Skeletal muscle satellite cell (primary cell): ENCODE results near the gene CDH23.

Experiments used
- H3K27me3 ChIP-seq: 2 replicates; pipeline ENCODE4 v1.7.0; 2013; ENCODE audit warnings: low read length; ENCODE audit not compliant: control insufficient read depth, insufficient read depth
- H3K36me3 ChIP-seq: 2 replicates; pipeline ENCODE4 v1.7.0; 2013; ENCODE audit warnings: mild to moderate bottlenecking, control low read depth, low read length; ENCODE audit not compliant: insufficient read depth
- H3K4me1 ChIP-seq: 2 replicates; pipeline ENCODE4 v1.7.0; 2013; ENCODE audit warnings: low read length; ENCODE audit not compliant: control insufficient read depth, insufficient read depth
- H3K4me2 ChIP-seq: 2 replicates; pipeline ENCODE4 v1.7.0; 2013; ENCODE audit warnings: mild to moderate bottlenecking, low read length
- H3K4me3 ChIP-seq: 2 replicates; pipeline ENCODE4 v1.7.0; 2013; ENCODE audit warnings: low read length
- H3K9ac ChIP-seq: 2 replicates; pipeline ENCODE4 v1.7.0; 2013; ENCODE audit warnings: mild to moderate bottlenecking, low read depth, low read length, moderate library complexity
- H3K9me3 ChIP-seq: replicated peaks from 2 replicates; pipeline ENCODE4 v1.7.0; 2013; ENCODE audit warnings: mild to moderate bottlenecking, control low read depth, low read length

Gene CDH23

DNA sequence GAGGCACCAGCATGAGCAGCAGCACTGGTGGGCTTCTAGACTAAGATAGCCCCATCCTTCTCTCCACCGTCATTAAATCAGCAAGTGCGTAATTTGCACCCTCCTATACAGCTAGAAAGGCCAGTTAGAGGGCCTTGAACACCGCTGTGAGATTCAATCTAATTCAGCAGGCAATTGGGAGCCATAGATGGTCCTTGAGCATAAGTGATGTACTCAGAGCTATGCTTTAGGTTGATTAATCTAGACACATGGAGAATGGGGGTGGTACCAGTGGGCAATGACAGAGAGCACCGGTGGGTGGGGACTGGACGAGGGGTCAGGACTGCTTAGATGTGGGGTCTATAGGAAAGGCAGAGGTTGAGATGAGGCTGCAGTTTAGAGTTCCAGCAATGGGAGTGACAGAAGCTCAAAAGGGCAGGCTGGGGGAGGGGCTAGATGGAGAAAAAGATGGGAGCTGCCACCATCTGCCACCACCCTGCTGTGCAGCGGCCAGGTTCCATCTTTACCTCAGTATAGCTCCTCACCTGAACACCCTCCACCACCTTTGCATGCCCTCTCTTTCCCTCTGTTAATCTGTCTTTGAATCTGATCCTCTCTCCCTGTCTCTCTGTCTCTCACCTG is 235.6 kb downstream of the CDH23 start:
- H3K4me3 ChIP-seq = no peak overlapping the region
- no peak overlapping the region for H3K4me2 ChIP-seq
- peaks cover 79% of the 10 kb centered on the region for H3K27me3 ChIP-seq
- no peaks in the 10 kb centered on the region for H3K36me3 ChIP-seq
- H3K9me3 ChIP-seq = no peaks in the 10 kb centered on the region
- no peak overlapping the region for H3K9ac ChIP-seq
- no peaks in the 10 kb centered on the region for H3K4me1 ChIP-seq

DNA sequence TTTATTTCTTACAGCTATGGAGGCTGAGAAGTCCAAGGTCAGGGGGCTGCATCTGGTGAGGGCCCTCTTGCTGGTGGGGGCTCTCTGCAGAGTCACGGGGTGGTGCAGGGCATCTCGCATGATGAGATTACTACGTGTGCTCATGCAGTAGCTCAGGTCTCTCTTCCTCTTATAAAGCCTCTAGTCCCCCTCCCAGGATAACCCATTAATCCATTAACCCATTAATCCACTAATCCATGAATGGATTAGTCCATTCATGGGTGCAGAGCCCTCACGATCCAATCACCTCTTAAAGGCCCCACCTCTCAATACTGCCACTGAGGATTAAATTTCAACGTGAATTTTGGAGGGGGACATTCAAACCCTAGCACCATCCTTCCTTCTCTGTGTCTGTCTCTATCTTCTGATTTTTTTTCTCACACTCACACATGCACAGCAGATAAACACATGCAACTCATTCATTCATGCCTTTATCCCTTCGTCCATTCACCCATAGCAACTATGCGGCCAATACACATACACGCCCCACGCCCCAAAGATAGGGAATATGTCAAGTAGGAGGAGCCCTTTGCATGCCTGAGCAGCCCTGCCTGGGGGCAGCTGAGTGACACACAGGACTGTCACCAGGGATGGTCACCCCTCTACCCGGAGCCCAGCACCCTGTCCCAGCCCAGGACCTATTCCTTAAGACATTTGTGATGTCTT is 236.3 kb downstream of the CDH23 start:
- Histone ChIP-seq H3K9me3 (no peaks in the 10 kb centered on the region), H3K4me3 (no peak overlapping the region), H3K27me3 (peaks cover 75% of the 10 kb centered on the region), H3K4me1 (no peaks in the 10 kb centered on the region), H3K36me3 (no peaks in the 10 kb centered on the region), H3K4me2 (no peak overlapping the region), H3K9ac (no peak overlapping the region)

DNA sequence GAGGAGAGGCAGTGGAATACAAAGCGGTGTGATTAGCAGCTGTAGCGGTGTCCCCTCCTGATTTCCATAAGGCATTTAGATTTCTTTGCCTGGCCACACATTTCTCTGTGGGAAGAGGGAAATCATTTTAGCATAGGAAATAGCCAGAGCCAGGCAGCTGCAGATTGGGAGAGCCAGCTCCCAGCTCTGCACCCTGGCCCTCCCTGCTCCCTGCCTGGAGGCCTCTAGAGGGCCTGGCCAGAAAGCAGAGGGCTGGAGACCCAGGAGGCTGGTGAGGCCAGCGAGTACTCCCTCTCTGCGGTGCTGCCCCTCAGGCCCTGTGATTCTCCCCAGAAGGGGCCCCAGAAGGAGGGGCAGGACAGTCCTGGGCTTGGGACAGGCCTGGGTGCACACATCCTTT is 237.2 kb downstream of the CDH23 start:
- no peaks in the 10 kb centered on the region for H3K4me1 ChIP-seq
- no peaks in the 10 kb centered on the region for H3K36me3 ChIP-seq
- H3K27me3 ChIP-seq = peaks cover 76% of the 10 kb centered on the region
- no peak overlapping the region for H3K9ac ChIP-seq
- H3K4me3 ChIP-seq = no peak overlapping the region
- no peak overlapping the region for H3K4me2 ChIP-seq
- H3K9me3 ChIP-seq = no peaks in the 10 kb centered on the region

DNA sequence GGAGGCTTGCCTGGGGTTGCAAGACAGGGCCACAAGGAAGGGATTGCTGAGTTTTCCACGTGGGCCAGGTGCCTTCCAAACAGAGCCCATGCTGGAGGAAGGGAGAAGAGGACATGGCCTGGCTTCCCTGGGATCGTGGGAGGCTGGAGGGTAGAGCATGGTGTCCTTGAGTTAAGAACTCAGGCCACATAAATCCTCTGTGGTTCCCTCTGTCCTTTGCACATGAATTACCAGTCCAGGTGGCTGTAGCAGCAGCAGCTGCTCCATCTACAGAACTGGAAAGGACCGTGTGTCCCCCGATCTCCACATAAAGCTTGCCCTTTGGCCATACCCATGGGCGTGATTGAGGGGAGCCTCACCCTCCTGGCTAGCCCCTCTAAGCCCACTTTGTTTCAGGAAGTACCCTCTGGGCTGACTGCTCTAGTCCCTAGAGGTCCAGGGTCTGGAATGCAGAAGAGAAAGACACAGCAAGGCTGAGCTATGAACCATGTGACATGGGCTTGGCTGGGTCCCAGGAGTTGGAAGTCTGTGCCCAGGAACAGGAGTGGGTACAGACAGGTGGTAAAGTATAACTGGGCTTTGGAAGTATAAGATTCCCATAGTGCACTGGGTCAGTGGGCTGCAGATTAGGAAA is 237.9 kb downstream of the CDH23 start:
- peaks cover 76% of the 10 kb centered on the region for H3K27me3 ChIP-seq
- H3K9me3 ChIP-seq = no peaks in the 10 kb centered on the region
- no peak overlapping the region for H3K4me2 ChIP-seq
- H3K36me3 ChIP-seq = no peaks in the 10 kb centered on the region
- H3K9ac ChIP-seq = no peak overlapping the region
- H3K4me1 ChIP-seq = no peaks in the 10 kb centered on the region
- no peak overlapping the region for H3K4me3 ChIP-seq

DNA sequence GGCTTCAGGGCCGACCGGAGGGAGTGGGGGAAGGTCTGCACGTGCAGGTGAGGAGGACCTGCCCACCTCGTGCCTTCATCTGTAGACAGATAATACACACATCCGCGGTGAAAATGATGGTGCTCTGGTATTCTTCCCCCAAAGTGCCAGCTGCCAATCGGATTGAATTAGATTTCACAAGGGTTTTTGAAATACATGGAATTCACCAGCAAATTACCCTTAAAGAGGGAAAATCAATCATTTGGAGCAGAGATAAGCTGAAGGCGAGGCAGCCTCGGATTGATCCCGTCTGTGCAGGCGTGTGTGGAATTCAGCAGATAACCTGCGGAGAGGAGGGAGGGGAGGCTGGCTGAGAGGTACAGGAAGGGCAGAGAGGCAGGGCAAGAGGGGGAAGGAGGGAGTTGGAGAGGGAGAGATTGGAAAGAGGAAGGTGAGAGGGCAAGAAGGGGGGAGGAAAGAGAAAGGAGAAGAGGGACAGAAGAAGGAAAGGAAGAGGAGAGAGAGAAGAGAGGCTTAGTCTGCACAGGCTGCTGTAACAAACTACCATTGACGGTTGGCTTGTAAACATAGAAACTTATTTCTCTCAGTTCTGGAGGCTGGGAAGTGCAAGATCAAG is 238.6 kb downstream of the CDH23 start:
- Histone ChIP-seq H3K27me3 (peaks cover 80% of the 10 kb centered on the region), H3K4me1 (no peaks in the 10 kb centered on the region)

DNA sequence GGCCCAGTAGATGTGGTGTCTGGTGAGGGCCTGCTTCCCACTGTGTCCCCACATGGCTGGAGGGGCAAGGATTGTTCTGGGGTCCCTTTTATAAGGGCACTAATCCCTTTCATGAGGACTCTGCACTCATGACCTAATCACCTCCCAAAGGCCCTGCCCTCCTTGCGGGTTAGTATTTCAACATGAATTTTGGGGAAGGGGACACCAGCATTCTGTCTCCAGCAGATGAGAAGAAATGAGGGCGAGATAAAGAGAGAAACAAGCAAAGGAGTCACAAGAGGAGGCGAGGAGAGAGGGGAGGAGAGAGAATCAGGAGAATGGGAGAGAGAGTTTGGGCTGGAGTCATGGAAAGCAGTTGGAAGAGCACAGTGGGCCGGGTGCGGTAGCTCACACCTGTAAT is 239.1 kb downstream of the CDH23 start:
- Histone ChIP-seq H3K27me3 (peaks cover 77% of the 10 kb centered on the region), H3K4me1 (no peaks in the 10 kb centered on the region), H3K9ac (no peak overlapping the region)

More for the DNA sequence above, 238.6 kb downstream of the CDH23 start:
- Histone ChIP-seq H3K36me3 (no peaks in the 10 kb centered on the region), H3K9me3 (no peaks in the 10 kb centered on the region), H3K4me2 (no peak overlapping the region), H3K4me3 (no peak overlapping the region), H3K9ac (no peak overlapping the region)

DNA sequence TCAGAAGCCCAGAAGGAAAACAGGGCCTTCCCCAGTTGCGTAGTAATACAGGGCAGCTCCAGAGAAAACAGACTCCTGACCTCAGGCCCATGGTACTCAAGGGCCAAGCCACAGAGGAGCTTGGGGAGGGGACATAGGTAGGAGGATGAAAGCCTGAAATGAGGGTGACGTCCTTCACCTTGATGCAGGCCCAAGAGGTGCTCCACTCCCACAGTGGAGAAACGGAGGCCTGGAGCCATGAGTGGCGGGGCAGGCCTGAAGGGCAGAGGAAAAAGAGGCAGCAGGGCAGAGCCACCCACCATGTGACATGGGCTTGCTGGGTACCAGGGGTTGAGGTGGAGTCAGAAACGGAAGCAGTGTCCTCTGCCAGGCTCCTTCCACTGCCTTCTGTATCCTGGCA is 239.9 kb downstream of the CDH23 start:
- H3K4me1 ChIP-seq = no peaks in the 10 kb centered on the region
- no peaks in the 10 kb centered on the region for H3K9me3 ChIP-seq
- H3K36me3 ChIP-seq = no peaks in the 10 kb centered on the region
- H3K27me3 ChIP-seq = peaks cover 79% of the 10 kb centered on the region
- H3K4me2 ChIP-seq = no peak overlapping the region
- no peak overlapping the region for H3K9ac ChIP-seq
- H3K4me3 ChIP-seq = no peak overlapping the region

More for the DNA sequence above, 239.1 kb downstream of the CDH23 start:
- H3K4me3 ChIP-seq = no peak overlapping the region
- H3K36me3 ChIP-seq = no peaks in the 10 kb centered on the region
- no peaks in the 10 kb centered on the region for H3K9me3 ChIP-seq
- no peak overlapping the region for H3K4me2 ChIP-seq

DNA sequence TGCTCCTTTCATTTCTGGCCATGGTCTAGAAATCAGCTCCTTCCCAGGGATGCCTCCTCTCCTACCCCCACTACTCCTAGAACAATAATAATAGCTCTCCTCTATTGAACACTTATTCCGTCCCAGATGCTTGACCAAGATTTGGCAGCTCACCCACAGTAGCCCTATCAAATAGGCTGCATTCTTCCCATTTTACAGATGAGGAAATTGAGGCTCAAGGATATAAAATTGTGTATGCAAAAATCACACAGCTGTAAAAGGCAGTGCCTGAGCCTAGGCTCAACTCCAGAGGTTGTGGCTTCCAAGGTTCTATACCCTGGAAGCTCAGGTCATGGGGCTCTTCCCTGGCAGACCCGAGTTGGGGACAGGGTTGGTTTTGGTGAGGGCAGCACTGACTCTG is 240.6 kb downstream of the CDH23 start:
- H3K36me3 ChIP-seq = no peaks in the 10 kb centered on the region

DNA sequence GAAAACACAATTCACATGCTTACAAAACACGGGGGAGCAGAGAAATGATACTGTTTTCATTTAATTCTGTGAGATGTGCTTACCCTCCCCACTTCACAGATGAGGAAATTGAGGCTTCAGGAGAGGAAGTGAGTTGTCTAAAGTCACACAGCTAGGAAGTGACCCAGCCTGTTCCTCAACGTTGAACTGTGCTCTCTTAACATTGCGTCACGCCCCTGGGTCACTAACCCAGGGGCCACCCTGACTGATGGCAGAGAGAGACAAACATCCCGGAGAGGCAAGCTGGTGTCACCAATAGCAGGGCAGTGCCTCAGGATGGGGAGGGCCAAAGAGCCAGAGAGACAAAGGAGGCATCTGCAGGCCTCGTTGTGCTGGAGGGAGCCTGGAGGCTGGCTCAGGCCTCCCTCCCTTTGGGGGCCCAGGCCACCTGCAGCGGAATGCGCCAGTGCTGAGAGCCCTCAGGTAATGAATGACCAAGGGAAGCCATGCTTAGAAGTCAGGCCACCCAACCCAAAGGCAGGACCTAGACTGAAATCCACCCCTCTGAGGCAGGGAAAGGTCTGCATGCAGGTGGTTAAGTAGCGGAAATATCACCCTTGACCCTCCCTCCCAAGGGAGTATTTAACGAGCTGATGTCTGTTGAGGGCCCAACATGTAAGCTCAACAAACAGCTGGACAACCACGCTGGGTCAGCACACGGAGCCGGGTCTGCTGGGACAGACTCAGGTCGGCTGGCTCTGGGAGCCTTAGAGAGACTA is 241.5 kb downstream of the CDH23 start:
- Histone ChIP-seq H3K27me3 (peaks cover 73% of the 10 kb centered on the region), H3K36me3 (no peaks in the 10 kb centered on the region), H3K9me3 (no peaks in the 10 kb centered on the region), H3K4me1 (no peaks in the 10 kb centered on the region), H3K4me2 (no peak overlapping the region), H3K4me3 (no peak overlapping the region), H3K9ac (no peak overlapping the region)

More for the DNA sequence above, 240.6 kb downstream of the CDH23 start:
- H3K27me3 ChIP-seq = peaks cover 73% of the 10 kb centered on the region
- H3K4me2 ChIP-seq = no peak overlapping the region
- no peaks in the 10 kb centered on the region for H3K9me3 ChIP-seq
- no peak overlapping the region for H3K4me3 ChIP-seq
- no peaks in the 10 kb centered on the region for H3K4me1 ChIP-seq
- H3K9ac ChIP-seq = no peak overlapping the region

DNA sequence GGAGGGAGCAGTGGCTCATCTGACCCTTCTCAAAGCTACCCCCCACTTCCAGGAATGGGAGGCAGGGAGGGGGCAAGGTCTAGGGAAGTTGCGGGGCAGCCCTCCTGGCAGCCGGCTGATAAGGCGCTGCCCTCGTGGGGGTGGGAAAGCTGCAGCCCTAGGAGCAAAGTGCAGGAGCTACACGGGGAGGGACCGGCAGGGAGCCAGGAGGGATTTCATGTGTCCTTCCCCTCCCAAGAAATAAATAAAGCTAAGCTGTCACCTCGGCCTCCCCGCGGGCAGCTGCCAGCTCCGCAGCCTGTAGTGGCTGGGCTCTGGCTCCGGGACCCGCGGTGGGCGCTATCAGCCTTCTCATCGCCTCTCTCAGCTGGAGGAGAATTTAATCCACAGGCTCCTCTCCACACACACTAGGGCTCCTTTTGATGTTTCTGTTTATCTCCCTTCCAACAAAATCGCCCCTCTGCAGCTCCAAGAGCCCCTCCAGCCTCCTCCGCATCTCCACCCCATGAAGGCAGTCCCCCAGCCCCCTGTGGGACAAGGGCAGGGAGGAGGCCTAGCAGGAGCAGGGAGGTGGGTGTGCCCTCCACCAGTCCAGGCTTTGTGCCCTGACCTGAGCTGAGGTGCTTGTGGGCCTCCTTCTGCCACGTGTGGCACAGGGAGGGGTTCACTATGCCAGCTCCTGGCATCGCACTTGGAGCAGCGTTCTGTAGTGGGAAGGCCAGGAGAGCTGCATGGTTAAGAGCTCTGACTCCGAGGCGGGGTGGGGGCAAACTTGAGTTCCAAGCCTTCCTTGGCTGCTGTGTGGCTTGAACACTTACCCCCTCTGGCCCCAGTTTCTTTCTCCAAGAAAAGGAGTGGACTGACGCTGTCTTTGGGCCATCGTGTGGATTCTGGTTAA is 242.4 kb downstream of the CDH23 start:
- H3K4me2 ChIP-seq = no peak overlapping the region
- no peak overlapping the region for H3K4me3 ChIP-seq
- H3K27me3 ChIP-seq = peaks cover 65% of the 10 kb centered on the region
- no peaks in the 10 kb centered on the region for H3K36me3 ChIP-seq
- no peaks in the 10 kb centered on the region for H3K4me1 ChIP-seq
- H3K9me3 ChIP-seq = no peaks in the 10 kb centered on the region
- H3K9ac ChIP-seq = no peak overlapping the region
